GM12878 (cell line): ENCODE data around the gene CFAP299. TPM values are rescaled to one million over a fixed set of nuclear protein-coding genes. Genes with fewer than 3 reads are reported as not detected.

Source experiments
- ATAC-seq: fragments of 200-7000 bp; cut with Tn5 transposase; 3 replicates; pipeline ENCODE4 v1.9.1; 2020; ENCODE audit warnings: mild to moderate bottlenecking, moderate library complexity
- BruUV-seq: library from RNA; stranded (reverse); fragments of 400-500 nt; replicated peaks from 2 replicates; lab custom pipeline; 2021; lab: Mats Ljungman, UMichigan
- CTCF ChIA-PET: fragments of 300-600 bp; sonication (Branson Sonifier 250); formaldehyde crosslinking; extraction: SDS; loops from one replicate; lab custom pipeline; 2021; ENCODE audit warnings: inconsistent platforms; lab: Yijun Ruan, JAX
- POLR2A ChIA-PET: fragments of 350-600 bp; formaldehyde crosslinking; extraction: SDS; loops from one replicate; lab custom pipeline; 2021; ENCODE audit warnings: inconsistent platforms; lab: Charles Lee
- RAD21 ChIA-PET: fragments of 300-600 bp; sonication (Branson Sonifier 250); formaldehyde crosslinking; loops from one replicate; lab custom pipeline; 2023; ENCODE audit warnings: antibody characterized with exemption; ENCODE audit not compliant: unreplicated experiment; lab: Charles Lee
- SMC1A ChIA-PET: fragments of 300-600 bp; sonication (Branson Sonifier 250); formaldehyde crosslinking; loops from one replicate; lab custom pipeline; 2023; ENCODE audit not compliant: unreplicated experiment, uncharacterized antibody; lab: Charles Lee
- DNase-seq: peaks from one replicate; pipeline ENCODE4 v3.0.0-alpha.2; 2011; ENCODE audit warnings: low read depth, low spot score
- FAIRE-seq: peaks from 3 replicates; lab custom pipeline; 2011; peaks lifted over from hg19 to GRCh38; lab: Jason Lieb, UNC
- H2AFZ ChIP-seq: 2 replicates; pipeline ENCODE4 v1.6.0; 2011; ENCODE audit warnings: low read depth, low read length, control low read depth; ENCODE audit not compliant: control insufficient read depth
- H3K27ac ChIP-seq: 2 replicates; pipeline ENCODE4 v1.5.1; 2011; ENCODE audit warnings: control low read depth; ENCODE audit not compliant: control insufficient read depth, insufficient read depth
- H3K27me3 ChIP-seq, 2 experiments: replicated peaks in 1 of 2; 2 replicates each; pipeline versions ENCODE4 v1.6.0 to v1.6.1; 2011; ENCODE audit warnings: low read length in 1 of 2; ENCODE audit not compliant: control insufficient read depth in 2 of 2, insufficient read depth in 2 of 2
- H3K36me3 ChIP-seq, 2 experiments: 2 replicates each; pipeline ENCODE4 v1.5.1; 2011; ENCODE audit warnings: low read length in 1 of 2; ENCODE audit not compliant: control insufficient read depth in 2 of 2, insufficient read depth in 2 of 2
- H3K4me1 ChIP-seq: 2 replicates; pipeline ENCODE4 v1.6.1; 2011; ENCODE audit warnings: mild to moderate bottlenecking, low read length, moderate library complexity, mixed read lengths; ENCODE audit not compliant: control insufficient read depth, insufficient read depth
- H3K4me2 ChIP-seq: 2 replicates; pipeline ENCODE4 v1.6.0; 2011; ENCODE audit warnings: control low read depth; ENCODE audit not compliant: control insufficient read depth, insufficient read depth
- H3K4me3 ChIP-seq: fragments of 200-600 bp; sonication (generic); 2 replicates; pipeline ENCODE4 v1.5.1; 2016
- H3K79me2 ChIP-seq: 2 replicates; pipeline ENCODE4 v1.6.0; 2011; ENCODE audit warnings: low read length; ENCODE audit not compliant: control insufficient read depth, insufficient read depth
- H3K9ac ChIP-seq: 2 replicates; pipeline ENCODE4 v1.8.0; 2011; ENCODE audit warnings: low read length, control low read depth, mixed read lengths; ENCODE audit not compliant: control insufficient read depth, insufficient read depth
- H3K9me3 ChIP-seq: replicated peaks from 3 replicates; pipeline ENCODE4 v1.5.1; 2011; ENCODE audit warnings: mild to moderate bottlenecking, low read length; ENCODE audit not compliant: control insufficient read depth, insufficient read depth
- H4K20me1 ChIP-seq: 2 replicates; pipeline ENCODE4 v1.6.0; 2011; ENCODE audit not compliant: control insufficient read depth, insufficient read depth
- CBX5 ChIP-seq: sonication (generic); IDR thresholded peaks from 2 replicates; pipeline ENCODE4 v1.6.1; 2016; ENCODE audit warnings: low read depth, moderate library complexity, mild to moderate bottlenecking, inconsistent platforms
- GATAD2B ChIP-seq: fragments of 450-650 bp; conservative IDR thresholded peaks from 2 replicates; pipeline ENCODE4 v1.6.1; 2017; ENCODE audit warnings: low read depth, mild to moderate bottlenecking, moderate library complexity
- HDAC6 ChIP-seq: fragments of 200-600 bp; sonication (generic); IDR thresholded peaks from one replicate; pipeline ENCODE4 v1.8.0; 2017; ENCODE audit warnings: antibody characterized with exemption; ENCODE audit not compliant: unreplicated experiment
- KDM1A ChIP-seq: fragments of 200-600 bp; sonication (generic); IDR thresholded peaks from 2 replicates; pipeline ENCODE4 v1.6.1; 2016; ENCODE audit warnings: borderline replicate concordance
- NFYA ChIP-seq: IDR thresholded peaks from 2 replicates; pipeline ENCODE4 v1.6.1; 2011; ENCODE audit warnings: low read depth, mild to moderate bottlenecking, low read length, improper control_type of control experiment, borderline replicate concordance
- POU2F2 ChIP-seq: IDR thresholded peaks from 3 replicates; pipeline ENCODE4 v1.6.1; 2011; ENCODE audit warnings: low read depth, mild to moderate bottlenecking, low read length, borderline replicate concordance
- REST ChIP-seq: IDR thresholded peaks from 2 replicates; pipeline ENCODE4 v1.6.1; 2012; ENCODE audit warnings: mild to moderate bottlenecking, low read depth, low read length
- TARDBP ChIP-seq: IDR thresholded peaks from 2 replicates; pipeline ENCODE4 v1.6.1; 2016; ENCODE audit warnings: borderline replicate concordance
- TBL1XR1 ChIP-seq: IDR thresholded peaks from 2 replicates; pipeline ENCODE4 v1.6.1; 2012; ENCODE audit warnings: low read depth, low read length, improper control_type of control experiment
- ZNF274 ChIP-seq: IDR thresholded peaks from one replicate; pipeline ENCODE4 v1.8.0; 2011; ENCODE audit not compliant: insufficient read length, insufficient read depth
- WGBS: methylation state at CpG from one replicate; pipeline ENCODE4 v1.1.6; 2016; ENCODE audit warnings: low lambda C conversion rate; ENCODE audit not compliant: insufficient replicate concordance, insufficient coverage; ENCODE audit errors: missing lambda C conversion rate; 5-methylcytosine and 5-hydroxymethylcytosine counted together
- in situ Hi-C: fragments of 300-500 bp; cut with MboI; formaldehyde crosslinking; loops from 9 replicates; pipeline ENCODE4 v1.14.3; 2018; ENCODE audit warnings: mixed read lengths
- intact Hi-C: fragments of 100-400 bp; cut with micrococcal nuclease; formaldehyde crosslinking; loops from one replicate; pipeline ENCODE4 v1.14.2; 2022; ENCODE audit not compliant: unreplicated experiment
- polyA plus RNA-seq, 11 experiments: library from polyadenylated mRNA; depleted of rRNA in 4 of 11; unstranded in 6 of 11; stranded (reverse) in 5 of 11; fragments of >200 nt; fragmentation: Nextera tagmentation in 4 of 11; fragmentation: Illumina TruSeq in 1 of 11; extraction: Ambion mirVana in 4 of 11; extraction: Trizol in 1 of 11; gene quantifications; 1 replicate in 1 of 11; 2 replicates in 10 of 11; pipeline versions ENCODE4 v1.2.1 to v1.2.3, GENCODE V29; 2011 to 2016; ENCODE audit warnings: inconsistent platforms in 2 of 11, missing spikeins in 2 of 11, low read depth in 1 of 11
- total RNA-seq, 4 experiments: library from RNA; depleted of rRNA in 3 of 4; stranded (reverse); fragments of >200 nt in 3 of 4; fragmentation: Illumina TruSeq in 1 of 4; extraction: Trizol in 1 of 4; gene quantifications; 2 replicates each; pipeline versions ENCODE4 v1.2.1 to v1.2.3, GENCODE V29; 2013 to 2021
- TF ChIP-seq, protein P1 (sequence below): fragments of 450-650 bp; IDR thresholded peaks from 2 replicates; pipeline ENCODE4 v1.6.1; 2017; ENCODE audit warnings: mild to moderate bottlenecking, moderate library complexity

Gene CFAP299
- total and polyA plus RNA-seq, 10 of the 15 experiments (the other 5 are each of a cell fraction or from before 2014, with no cell fraction given): 0.06 to 0.34 TPM; not detected in 8

GRCh38 chr4:80475236-80475635 lies 139.7 kb downstream of the CFAP299 start:
- FAIRE-seq (no peak), ATAC-seq (no peak), DNase-seq (no peak)
- Histone ChIP-seq H3K9ac (no peak overlapping the region), H3K4me3 (no peak overlapping the region), H3K9me3 (no peaks in the 10 kb centered on the region), H3K36me3 (no peaks in the 10 kb centered on the region), H3K27ac (no peak overlapping the region), H3K27me3 (no peaks in the 10 kb centered on the region), H3K4me1 (no peaks in the 10 kb centered on the region), H2AFZ (no peak overlapping the region), H4K20me1 (no peaks in the 10 kb centered on the region), H3K79me2 (no peaks in the 10 kb centered on the region), H3K4me2 (no peak overlapping the region)
- ChIA-PET POLR2A (no interaction called here), RAD21 (no interaction called here), CTCF (interaction anchor here (1.2 kb wide), 1 partner anchor 19 kb away, joined by 3 read pairs; no protein-coding TSS in a partner anchor), SMC1A (interaction anchor here (0.7 kb wide), 1 partner anchor 46 kb away, joined by 3 read pairs; no protein-coding TSS in a partner anchor)
- no TSS peak for BruUV-seq
- TF ChIP-seq TARDBP (no peak), HDAC6 (no peak), ZNF274 (no peak)
- in situ Hi-C loops (no loop called here), intact Hi-C loops (no loop called here)
- 16% methylated on average over 2 of the region's 2 CpGs for WGBS

DNA sequence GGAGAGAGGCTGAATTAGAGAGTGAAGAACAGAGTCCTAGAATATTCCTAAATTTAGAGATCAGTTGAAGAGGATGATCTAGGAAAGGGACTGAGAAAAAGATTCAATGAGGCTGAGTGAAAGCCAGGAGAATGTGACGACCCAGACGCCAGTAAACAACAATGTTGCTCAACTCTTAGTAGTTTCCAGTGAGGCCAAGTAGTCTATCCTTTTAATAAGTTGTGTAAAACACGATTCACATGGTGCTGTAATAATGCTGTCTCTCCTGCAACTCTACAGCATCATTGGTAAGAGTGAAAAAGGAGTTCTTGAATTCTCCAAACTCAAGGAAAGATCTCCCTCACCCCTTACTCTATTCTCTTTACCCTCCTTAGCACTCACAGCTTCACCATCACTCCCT lies 140.3 kb downstream of the CFAP299 start:
- SMC1A ChIA-PET: no interaction called here
- ATAC-seq: no peak
- no peak for TF ChIP-seq REST
- no peak for TF ChIP-seq POU2F2
- TF ChIP-seq, protein P1, sequence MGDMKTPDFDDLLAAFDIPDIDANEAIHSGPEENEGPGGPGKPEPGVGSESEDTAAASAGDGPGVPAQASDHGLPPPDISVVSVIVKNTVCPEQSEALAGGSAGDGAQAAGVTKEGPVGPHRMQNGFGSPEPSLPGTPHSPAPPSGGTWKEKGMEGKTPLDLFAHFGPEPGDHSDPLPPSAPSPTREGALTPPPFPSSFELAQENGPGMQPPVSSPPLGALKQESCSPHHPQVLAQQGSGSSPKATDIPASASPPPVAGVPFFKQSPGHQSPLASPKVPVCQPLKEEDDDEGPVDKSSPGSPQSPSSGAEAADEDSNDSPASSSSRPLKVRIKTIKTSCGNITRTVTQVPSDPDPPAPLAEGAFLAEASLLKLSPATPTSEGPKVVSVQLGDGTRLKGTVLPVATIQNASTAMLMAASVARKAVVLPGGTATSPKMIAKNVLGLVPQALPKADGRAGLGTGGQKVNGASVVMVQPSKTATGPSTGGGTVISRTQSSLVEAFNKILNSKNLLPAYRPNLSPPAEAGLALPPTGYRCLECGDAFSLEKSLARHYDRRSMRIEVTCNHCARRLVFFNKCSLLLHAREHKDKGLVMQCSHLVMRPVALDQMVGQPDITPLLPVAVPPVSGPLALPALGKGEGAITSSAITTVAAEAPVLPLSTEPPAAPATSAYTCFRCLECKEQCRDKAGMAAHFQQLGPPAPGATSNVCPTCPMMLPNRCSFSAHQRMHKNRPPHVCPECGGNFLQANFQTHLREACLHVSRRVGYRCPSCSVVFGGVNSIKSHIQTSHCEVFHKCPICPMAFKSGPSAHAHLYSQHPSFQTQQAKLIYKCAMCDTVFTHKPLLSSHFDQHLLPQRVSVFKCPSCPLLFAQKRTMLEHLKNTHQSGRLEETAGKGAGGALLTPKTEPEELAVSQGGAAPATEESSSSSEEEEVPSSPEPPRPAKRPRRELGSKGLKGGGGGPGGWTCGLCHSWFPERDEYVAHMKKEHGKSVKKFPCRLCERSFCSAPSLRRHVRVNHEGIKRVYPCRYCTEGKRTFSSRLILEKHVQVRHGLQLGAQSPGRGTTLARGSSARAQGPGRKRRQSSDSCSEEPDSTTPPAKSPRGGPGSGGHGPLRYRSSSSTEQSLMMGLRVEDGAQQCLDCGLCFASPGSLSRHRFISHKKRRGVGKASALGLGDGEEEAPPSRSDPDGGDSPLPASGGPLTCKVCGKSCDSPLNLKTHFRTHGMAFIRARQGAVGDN: no peak
- no peak for TF ChIP-seq KDM1A
- no peak for TF ChIP-seq CBX5
- no peak for TF ChIP-seq GATAD2B
- TF ChIP-seq NFYA: no peak
- TF ChIP-seq TBL1XR1: no peak

More for the DNA sequence above, 140.3 kb downstream of the CFAP299 start:
- WGBS: 13% methylated on average over 3 of the region's 3 CpGs
- no peaks in the 10 kb centered on the region for H3K79me2 ChIP-seq
- ChIA-PET CTCF (no interaction called here), RAD21 (no interaction called here), POLR2A (no interaction called here)
- no peaks in the 10 kb centered on the region for H3K27me3 ChIP-seq
- in situ Hi-C loops (no loop called here), intact Hi-C loops (no loop called here)
- H3K4me2 ChIP-seq: no peak overlapping the region
- DNase-seq: no peak
- H4K20me1 ChIP-seq: no peaks in the 10 kb centered on the region
- H3K9ac ChIP-seq: no peak overlapping the region
- BruUV-seq: no TSS peak
- no peak overlapping the region for H3K4me3 ChIP-seq
- H2AFZ ChIP-seq: no peak overlapping the region
- FAIRE-seq: no peak
- H3K36me3 ChIP-seq: no peaks in the 10 kb centered on the region
- no peaks in the 10 kb centered on the region for H3K4me1 ChIP-seq
- no peaks in the 10 kb centered on the region for H3K9me3 ChIP-seq
- H3K27ac ChIP-seq: no peak overlapping the region
